ENCODE data around the gene BRMS1.

Gene BRMS1

DNA sequence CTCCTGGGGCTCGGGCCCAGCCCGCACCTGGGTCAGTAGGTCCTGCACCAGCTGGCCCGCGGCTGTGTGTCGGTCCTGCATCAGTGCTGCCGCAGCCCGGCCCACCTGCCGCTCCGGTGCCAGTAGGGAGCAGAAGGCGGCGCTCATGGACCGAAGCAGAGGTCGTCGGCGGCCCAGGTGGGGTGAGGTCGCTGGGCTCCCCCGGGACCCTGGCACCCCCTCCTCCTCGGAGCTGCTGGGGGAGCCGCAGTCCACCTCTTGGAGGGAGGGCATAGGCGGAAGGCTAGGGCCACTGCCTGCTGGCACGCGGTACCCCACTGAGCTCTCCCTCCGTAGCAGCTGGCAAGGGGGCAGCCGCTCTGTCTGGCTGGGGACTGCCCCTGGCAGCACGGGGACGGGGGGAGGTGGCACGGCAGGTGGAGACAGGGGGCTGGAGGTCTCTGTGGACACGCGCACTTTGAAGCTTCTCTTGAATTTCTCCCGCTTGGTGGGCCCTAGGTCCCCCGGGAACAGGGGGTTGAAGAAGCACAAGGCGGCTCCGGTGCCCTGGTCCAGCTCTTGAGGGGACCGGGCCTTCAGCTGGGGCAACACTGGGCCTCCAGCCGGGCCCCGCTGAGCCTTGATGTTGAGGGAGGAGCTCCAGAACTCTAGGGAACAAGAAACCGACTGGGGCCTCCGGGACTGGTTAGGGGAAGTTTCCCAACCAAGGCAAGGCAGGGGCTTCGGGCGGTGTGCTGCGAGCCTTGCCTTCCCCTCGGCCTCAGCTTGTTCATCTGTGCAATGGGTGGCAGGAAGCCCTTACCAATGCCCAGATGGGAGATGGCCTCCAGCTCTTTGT is 10.1 kb downstream of the BRMS1 start:
- no peak overlapping the region for H3K4me3 ChIP-seq (ENCODE audit: low read depth in 1 of 2, low read length in 1 of 2)
- peaks cover 22% of the 10 kb centered on the region in 2 experiments for H3K4me1 ChIP-seq (ENCODE audit: control insufficient read depth in 1 of 2, insufficient read depth in 1 of 2, low read depth in 1 of 2, low read length in 1 of 2)
- H3K27ac ChIP-seq = no peak overlapping the region
- TF ChIP-seq, protein P1, sequence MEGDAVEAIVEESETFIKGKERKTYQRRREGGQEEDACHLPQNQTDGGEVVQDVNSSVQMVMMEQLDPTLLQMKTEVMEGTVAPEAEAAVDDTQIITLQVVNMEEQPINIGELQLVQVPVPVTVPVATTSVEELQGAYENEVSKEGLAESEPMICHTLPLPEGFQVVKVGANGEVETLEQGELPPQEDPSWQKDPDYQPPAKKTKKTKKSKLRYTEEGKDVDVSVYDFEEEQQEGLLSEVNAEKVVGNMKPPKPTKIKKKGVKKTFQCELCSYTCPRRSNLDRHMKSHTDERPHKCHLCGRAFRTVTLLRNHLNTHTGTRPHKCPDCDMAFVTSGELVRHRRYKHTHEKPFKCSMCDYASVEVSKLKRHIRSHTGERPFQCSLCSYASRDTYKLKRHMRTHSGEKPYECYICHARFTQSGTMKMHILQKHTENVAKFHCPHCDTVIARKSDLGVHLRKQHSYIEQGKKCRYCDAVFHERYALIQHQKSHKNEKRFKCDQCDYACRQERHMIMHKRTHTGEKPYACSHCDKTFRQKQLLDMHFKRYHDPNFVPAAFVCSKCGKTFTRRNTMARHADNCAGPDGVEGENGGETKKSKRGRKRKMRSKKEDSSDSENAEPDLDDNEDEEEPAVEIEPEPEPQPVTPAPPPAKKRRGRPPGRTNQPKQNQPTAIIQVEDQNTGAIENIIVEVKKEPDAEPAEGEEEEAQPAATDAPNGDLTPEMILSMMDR (IDR thresholded peaks at IDR 0.05) = no peak
- H3K36me3 ChIP-seq = peaks cover 35% of the 10 kb centered on the region
- peaks cover 20% of the 10 kb centered on the region for H3K27me3 ChIP-seq
- no peaks in the 10 kb centered on the region for H3K9me3 ChIP-seq

DNA sequence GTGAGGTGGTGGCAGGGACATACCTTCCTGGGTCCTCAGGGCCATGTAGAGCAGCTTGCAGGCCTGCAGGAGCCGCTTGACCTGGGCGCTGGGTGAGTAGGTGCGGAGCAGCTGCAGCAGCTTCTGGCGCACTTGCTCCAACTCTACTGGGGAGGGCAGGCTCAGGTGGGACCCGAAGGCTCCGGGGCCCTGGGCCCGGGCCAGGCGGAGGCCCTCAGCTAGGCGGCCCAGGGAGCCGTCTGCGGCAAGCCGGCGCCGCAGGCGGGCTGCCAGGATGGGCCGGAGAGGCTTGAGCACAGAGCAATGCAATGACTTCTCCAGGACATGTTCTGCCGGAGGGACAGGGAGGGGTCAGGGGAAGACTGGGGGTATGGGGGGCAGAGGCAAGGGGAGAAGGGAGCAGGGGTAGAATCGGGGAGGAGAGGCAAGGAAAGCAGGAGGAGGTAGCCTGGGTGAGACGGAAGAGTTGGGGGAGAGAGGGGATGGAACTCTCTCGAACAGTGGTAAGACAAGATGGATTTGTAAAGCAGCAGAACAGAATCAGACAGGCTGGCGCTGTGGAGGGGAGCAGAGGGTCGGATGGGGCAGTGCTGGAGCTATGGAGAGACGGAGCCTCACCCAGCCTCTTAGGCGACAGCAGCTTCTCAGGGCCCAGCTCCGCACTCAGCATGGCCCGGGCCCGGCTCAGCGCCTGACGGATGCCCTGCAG is 10.9 kb downstream of the BRMS1 start:
- H3K36me3 ChIP-seq = peaks cover 27% of the 10 kb centered on the region
- peaks cover 21% of the 10 kb centered on the region for H3K27me3 ChIP-seq
- TF ChIP-seq, protein P1 (IDR thresholded peaks at IDR 0.05) = no peak
- H3K9me3 ChIP-seq = no peaks in the 10 kb centered on the region
- peaks cover 22% of the 10 kb centered on the region in 2 experiments for H3K4me1 ChIP-seq (ENCODE audit: control insufficient read depth in 1 of 2, insufficient read depth in 1 of 2, low read depth in 1 of 2, low read length in 1 of 2)
- H3K4me3 ChIP-seq (ENCODE audit: low read depth in 1 of 2, low read length in 1 of 2) = no peak overlapping the region
- H3K27ac ChIP-seq = no peak overlapping the region

DNA sequence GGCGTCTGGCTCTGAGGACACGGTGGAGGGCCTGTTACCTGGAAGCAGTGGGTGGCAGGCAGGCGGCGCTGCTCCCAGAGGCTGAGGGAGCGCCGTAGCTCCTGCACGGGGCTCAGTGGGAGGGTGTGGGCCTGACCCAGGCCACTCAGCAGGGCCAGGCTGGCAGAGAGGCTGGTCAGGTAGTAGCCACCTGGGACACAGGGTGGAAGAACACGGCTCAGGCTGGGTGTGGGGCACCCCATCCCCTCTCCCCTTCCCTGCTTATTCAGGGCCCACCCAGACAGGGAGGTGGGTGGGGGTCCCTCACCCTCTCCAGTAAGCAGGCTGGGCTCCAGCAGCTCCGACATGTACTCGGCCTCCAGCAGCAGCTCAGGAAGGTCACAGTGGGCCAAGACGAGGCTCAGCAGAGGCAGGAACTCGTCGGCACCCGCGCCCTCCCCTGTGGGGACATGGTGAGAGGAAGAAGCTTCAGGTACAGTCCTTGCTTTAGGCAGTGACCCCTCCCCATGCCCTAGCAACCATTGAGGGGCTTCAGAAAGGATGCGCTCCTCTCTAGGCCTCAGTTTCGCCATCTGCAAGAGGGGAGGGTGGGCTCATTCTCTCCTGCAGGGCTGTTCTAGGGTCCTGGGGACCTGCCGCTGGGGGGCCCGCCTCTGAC is 11.6 kb downstream of the BRMS1 start:
- no peaks in the 10 kb centered on the region for H3K9me3 ChIP-seq
- no peak overlapping the region for H3K4me3 ChIP-seq (ENCODE audit: low read depth in 1 of 2, low read length in 1 of 2)
- H3K36me3 ChIP-seq = peaks cover 20% of the 10 kb centered on the region
- H3K27me3 ChIP-seq = peaks cover 28% of the 10 kb centered on the region
- TF ChIP-seq, protein P1 (IDR thresholded peaks at IDR 0.05) = no peak
- H3K27ac ChIP-seq = no peak overlapping the region
- peaks cover 25% of the 10 kb centered on the region in 2 experiments for H3K4me1 ChIP-seq (ENCODE audit: control insufficient read depth in 1 of 2, insufficient read depth in 1 of 2, low read depth in 1 of 2, low read length in 1 of 2)

DNA sequence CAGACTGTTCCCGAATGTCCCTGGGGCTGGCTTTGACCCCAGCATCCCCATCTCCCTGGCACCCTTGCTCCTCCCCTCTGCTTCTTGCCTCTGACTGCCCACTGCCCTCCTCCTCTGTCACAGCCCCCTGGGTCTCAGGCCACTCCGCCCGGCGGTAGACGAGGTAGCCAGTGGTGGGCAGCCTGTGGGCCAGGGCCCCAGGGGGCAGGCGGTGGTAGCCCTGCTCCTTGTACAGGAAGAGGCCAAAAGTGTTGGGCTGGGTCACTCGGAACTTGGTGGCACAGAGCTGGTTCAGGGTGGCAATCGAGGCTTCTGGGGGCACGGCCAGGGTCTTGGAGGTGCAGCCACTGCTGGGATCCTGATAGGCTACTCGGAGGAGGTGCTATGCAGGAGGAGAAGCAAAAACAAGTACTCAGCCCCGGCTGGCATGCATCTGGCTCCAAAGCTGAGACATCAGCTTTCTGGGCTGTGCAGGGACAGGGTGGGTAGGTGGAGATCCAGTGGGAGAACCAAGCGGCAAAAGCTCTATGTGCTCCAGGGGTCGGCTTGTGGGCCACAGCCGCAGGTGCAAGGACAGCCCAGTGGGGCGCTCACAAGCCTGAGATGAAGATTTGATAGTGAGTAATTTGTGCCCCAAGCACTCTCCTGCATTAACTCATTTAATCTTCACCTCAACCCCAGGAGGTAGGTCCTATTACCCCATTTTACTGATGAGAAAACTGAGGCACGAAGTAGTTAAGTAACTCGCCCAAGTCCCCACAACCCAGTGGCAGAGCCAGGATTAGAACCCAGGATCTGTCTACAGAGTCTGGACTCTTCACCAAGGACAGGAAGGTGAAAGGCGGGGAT is 12.3 kb downstream of the BRMS1 start:
- Histone ChIP-seq H3K4me1 (ENCODE audit: control insufficient read depth in 1 of 2, insufficient read depth in 1 of 2, low read depth in 1 of 2, low read length in 1 of 2) (peaks cover 25 to 28% of the 10 kb centered on the region in 2 experiments), H3K36me3 (peaks cover 13% of the 10 kb centered on the region), H3K4me3 (ENCODE audit: low read depth in 1 of 2, low read length in 1 of 2) (no peak overlapping the region), H3K27me3 (peaks cover 28% of the 10 kb centered on the region), H3K9me3 (no peaks in the 10 kb centered on the region), H3K27ac (no peak overlapping the region)
- TF ChIP-seq, protein P1 (IDR thresholded peaks at IDR 0.05) = no peak
